ENCODE results near the gene CDK5RAP1. TPM values are rescaled to one million over a fixed set of nuclear protein-coding genes. Genes with fewer than 3 reads are reported as not detected.
"Not testable (repeated sequence)": the region's sequence is repeated elsewhere in the genome, so short reads cannot be mapped to it uniquely, and the experiment has no call there.

Gene CDK5RAP1
- total RNA-seq, 2 donors from 2014 or later = 19.4 to 25.0 TPM

DNA sequence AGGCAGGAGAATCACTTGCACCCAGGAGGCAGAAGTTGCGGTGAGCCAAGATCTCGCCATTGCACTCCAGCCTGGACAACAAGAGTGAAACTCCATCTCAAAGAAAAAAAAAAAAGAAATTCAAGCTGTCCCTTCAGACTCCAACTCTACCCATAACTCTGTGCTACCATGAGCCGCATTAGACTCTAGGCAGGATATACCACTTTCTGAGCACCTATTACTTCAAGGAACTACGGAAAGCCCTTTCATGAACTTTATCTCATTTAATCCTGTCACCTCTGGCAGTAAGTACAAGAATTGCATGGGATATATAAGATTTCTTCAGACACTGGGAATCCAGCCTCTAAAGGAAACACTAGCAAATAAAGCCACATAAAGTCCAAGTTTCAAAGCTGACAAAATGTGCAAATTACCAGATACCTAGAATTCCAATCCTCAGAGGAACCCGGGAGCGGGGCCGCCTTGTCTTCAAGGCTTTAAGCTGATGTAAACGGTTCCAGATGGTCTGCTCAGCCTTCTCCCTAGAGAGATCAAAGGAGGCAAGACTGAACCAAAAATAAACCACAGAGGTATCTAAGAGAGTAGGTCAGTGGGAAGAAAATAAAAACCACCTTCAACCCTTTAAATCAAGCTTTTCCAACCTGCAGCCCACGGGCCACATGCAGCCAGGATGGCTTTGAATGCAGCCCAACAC lies 9.4 kb downstream of the CDK5RAP1 start:
- ATAC-seq = no peak
- DNase-seq = no peak
- intact Hi-C loops (cut with DNase I) = loop anchor here in 1 of 2 donors (5.0 kb wide), 1 partner anchor 260 kb away; no protein-coding TSS in a partner anchor

GRCh38 chr20:33389326-33389725 lies 12.0 kb downstream of the CDK5RAP1 start:
- ATAC-seq; intact Hi-C loops (cut with DNase I); DNase-seq: not testable (repeated sequence)

DNA sequence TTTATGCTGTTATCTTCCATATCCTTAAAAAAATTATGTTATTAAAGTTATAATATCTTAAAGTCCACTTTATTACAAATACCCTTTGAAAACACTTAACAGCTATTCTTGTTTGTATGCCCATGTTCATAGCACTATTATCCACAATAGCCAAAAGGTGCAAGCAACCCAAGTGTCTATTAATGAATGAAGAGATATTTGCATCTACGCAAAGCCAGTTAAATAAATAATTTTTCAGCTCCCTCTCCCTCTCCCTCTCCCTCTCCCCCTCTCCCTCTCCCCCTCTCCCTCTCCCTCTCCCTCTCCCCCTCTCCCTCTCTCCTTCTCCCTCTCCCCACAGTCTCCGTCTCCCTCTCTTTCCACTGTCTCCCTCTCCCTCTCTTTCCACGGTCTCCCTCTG lies 13.1 kb downstream of the CDK5RAP1 start:
- DNase-seq = no peak
- intact Hi-C loops (cut with DNase I) = no loop called here
- ATAC-seq = no peak

DNA sequence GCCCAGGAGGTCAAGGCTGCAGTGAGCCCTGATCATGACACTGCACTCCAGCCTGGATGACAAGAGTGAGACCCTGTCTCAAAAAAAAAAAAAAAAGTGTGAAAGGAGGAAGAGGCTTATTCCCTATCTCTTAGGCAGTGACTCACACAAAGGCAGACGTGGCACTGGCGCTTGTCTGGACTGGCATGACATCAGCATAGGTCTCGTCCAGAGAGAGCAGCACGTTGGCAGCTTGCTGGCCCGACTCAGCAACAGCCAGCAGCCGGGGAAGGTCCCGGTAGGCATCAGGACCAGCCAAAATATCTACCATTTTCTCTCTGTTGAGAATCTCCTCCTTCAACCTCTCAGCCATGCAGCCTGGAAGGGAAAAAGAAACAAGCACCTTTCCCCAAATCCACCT lies 14.1 kb downstream of the CDK5RAP1 start:
- intact Hi-C loops (cut with DNase I) = no loop called here
- DNase-seq = peak; percentile 77
- ATAC-seq = peak; percentile 95 to 96

DNA sequence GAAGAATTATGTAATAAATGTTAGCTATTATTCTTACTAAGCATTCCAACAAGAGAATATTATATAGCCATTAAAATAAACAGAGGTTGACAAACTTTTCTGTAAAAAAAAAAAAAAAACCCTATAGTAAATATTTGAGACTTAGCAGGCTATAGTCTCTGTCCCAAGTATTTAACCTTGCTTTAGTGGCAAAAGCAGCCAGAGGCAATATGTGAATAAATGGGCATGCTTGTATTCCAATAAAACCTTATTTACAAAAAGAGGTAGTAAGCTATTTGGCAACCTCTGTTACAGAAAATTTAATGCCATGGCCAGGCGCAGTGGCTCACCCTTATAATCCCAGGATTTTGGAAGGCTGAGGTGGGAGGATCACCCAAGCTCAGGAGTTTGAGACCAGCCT lies 14.6 kb downstream of the CDK5RAP1 start:
- ATAC-seq (no peak), DNase-seq (no peak)
- intact Hi-C loops (cut with DNase I) = no loop called here

DNA sequence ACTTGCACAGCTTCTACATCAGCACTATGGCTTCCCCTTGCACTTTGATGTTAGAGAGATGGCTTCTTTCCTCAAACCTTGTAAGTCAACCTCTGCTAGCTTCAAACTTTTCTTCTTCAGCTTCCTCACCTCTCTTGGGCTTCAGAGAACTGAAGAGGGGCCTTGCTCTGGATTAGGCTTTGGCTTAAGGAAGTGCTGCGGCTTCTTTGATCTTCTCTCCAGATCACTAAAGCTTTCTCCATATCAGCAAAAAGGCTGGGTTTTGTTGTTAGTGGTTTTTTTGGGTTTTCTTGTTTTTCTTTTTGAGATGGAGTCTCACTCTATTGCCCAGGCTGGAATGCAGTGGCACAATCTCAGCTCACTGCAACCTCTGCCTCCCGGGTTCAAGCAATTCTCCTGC lies 24.0 kb downstream of the CDK5RAP1 start:
- intact Hi-C loops (cut with DNase I) = no loop called here
- no peak for ATAC-seq

GRCh38 chr20:33373735-33374605 lies 27.3 kb downstream of the CDK5RAP1 start:
- no peak for ATAC-seq
- DNase-seq = no peak
- intact Hi-C loops (cut with DNase I) = no loop called here

More for the DNA sequence above, 24.0 kb downstream of the CDK5RAP1 start:
- no peak for DNase-seq

DNA sequence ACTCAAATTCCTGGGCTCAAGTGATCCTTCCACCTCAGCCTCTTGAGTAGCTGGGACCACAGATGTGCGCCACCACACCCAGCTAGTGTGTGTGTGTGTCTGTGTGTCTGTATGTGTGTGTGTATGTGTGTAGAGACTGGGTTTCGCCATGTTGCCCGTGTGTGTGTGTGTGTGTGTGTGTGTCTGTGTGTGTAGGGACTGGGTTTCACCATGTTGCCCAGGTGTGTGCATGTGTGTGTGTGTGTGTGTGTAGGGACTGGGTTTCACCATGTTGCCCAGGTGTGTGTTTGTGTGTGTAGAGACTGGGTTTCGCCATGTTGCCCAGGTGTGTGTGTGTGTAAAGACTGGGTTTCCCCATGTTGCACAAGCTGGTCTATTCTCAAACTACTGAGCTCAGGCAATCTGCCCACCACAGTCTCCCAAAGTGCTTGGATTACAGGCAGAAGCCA lies 28.3 kb downstream of the CDK5RAP1 start:
- intact Hi-C loops (cut with DNase I) = no loop called here
- DNase-seq = no peak
- no peak for ATAC-seq

DNA sequence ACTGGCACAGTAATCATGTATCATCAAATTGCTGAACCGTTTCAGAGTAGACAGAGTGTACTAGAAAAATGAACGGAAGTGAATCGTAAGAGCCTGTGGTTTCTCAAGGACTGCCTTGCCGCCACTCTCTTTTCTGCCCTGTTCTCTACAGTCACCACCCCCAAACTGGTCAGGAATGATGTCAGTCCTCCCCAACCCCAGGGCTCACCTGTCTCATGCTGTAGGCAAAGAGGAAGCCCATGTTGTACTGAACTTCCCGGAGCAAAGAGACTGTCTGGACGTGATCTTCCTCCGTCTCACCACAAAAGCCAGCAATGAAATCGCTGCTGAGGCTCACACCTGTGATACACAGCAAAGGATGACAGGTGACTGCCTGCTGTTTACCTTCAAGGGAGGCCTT lies 31.0 kb downstream of the CDK5RAP1 start:
- intact Hi-C loops (cut with DNase I) = no loop called here
- DNase-seq (no peak), ATAC-seq (peak; percentile 47 to 72)

- intact Hi-C loops (cut with DNase I) = no loop called here
- DNase-seq = no peak
- no peak for ATAC-seq
Observed at GRCh38 chr20:33362898-33363297, 38.4 kb downstream of the CDK5RAP1 start.

GRCh38 chr20:33359399-33360261 lies 41.7 kb downstream of the CDK5RAP1 start:
- intact Hi-C loops (cut with DNase I) = no loop called here
- no peak for DNase-seq
- ATAC-seq = peak; percentile 14 to 19

GRCh38 chr20:33353013-33353402 lies 48.3 kb downstream of the CDK5RAP1 start:
- DNase-seq = no peak
- intact Hi-C loops (cut with DNase I) = no loop called here
- no peak for ATAC-seq

DNA sequence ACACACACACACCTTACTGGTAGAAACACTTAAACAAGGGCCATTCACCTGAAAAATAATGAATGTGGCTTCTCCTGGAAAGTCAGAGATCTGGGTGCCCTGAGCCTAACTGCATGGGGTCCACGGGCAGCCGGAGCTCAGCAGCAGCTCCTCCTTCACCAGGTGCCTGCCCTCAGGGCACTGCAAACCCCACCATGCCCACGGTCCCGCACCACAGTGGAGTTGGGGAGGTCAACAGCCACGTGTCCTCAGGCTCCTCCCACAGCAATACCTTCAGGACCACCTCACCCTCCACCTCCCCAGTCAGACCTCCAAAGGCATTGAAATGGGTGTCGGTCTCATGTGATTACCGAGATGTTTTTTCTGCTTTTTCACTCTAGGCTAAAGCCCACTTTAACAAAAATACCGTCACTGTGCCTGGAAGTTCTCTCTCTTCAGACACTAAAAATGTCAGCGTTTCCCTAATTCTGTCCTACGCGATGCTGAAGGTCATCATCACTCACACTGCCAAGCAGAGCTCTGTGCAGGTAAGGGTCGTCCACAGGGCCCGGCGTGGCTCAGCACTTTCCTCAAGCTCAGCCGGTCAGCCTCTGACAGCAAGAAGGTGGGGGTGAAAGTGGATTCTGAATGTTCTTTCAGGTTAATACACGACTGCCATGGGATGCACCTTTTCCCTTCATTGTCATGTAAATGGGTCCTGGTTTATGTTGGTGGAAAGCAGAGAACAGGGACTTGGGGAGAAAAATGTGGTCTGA lies 48.9 kb downstream of the CDK5RAP1 start:
- DNase-seq = no peak
- no peak for ATAC-seq
- intact Hi-C loops (cut with DNase I) = no loop called here

GRCh38 chr20:33351696-33352095 lies 49.6 kb downstream of the CDK5RAP1 start:
- DNase-seq (no peak), ATAC-seq (no peak)
- intact Hi-C loops (cut with DNase I) = no loop called here

DNA sequence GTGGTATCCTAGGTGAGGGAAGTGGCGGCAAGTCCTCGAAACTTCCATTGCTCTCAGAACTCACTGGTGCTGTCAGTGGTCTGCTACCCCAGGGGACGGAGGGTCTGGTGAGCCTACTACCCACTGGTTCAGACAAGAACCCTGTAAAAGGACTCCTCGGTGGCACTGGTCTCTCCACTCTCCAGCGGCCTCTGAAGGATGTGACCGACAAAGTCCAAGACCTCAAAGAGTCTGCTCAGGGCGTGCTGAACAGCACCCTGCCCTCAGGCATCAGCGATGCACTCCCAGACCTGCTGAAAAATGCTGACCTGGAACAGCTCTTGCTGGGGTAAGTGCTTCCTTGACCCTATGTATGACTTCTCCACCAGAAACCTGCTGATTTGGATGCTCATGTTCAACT lies 51.8 kb downstream of the CDK5RAP1 start:
- no peak for ATAC-seq
- DNase-seq = no peak
- intact Hi-C loops (cut with DNase I) = no loop called here

GRCh38 chr20:33348136-33348937 lies 53.0 kb downstream of the CDK5RAP1 start:
- ATAC-seq (no peak), DNase-seq (no peak)
- intact Hi-C loops (cut with DNase I) = no loop called here

DNA sequence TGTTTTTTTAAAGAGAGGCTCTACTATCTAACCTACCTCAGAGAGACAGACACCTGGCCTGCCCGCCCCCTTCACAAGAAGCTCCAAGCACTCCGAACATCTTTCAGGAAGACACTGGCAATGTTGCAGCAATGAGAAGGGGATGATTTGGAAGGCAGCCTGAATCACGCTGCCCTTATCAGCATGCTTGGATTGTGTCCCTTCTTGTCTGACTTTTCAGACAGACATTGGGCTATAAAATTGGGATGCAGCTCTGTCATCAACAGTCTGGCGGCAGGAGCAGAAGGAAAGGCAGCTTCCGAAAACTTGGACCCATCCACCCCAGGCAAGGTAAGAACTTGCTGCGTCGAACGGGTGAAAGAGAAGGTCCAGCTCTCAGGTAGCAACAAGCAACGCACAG lies 56.0 kb downstream of the CDK5RAP1 start:
- no peak for ATAC-seq
- intact Hi-C loops (cut with DNase I) = no loop called here

DNA sequence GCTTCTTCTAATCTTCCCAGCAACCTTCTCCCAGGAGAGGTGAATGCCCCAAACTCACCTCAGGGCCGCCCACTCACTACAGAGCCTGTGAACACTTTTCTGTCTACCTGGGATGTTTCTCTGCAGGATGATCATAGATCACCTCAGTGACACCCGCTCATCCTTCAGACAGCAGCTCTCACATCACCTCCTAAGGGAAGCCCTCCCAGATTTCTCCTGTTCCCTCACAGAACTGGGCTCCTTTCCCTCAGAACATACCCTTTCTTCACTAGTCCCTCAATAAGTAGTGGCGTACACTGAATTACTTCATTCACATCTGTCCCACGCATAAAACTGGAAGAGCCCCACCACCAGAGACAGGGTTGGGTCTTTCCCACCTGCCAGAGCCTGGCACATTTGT lies 57.8 kb downstream of the CDK5RAP1 start:
- intact Hi-C loops (cut with DNase I) = no loop called here
- DNase-seq = no peak
- no peak for ATAC-seq

More for the DNA sequence above, 56.0 kb downstream of the CDK5RAP1 start:
- DNase-seq = no peak
